Transverse colon (tissue), 4 donors: Measurements from ENCODE around the gene ZNF205. TPM values are rescaled to one million over a fixed set of nuclear protein-coding genes. Genes with fewer than 3 reads are reported as not detected.

Source experiments
- DNase-seq: peaks from one replicate; pipeline ENCODE4 v3.0.0-alpha.2; 2019
- H3K27ac ChIP-seq, 4 donors: fragments of 200-600 bp; sonication (generic); 2 replicates each; pipeline ENCODE4 v1.5.1; 2016 to 2018; ENCODE audit warnings: inconsistent platforms in 4 of 4
- H3K27me3 ChIP-seq: fragments of 200-600 bp; sonication (generic); 2 replicates; pipeline ENCODE4 v1.5.1; 2017; ENCODE audit warnings: inconsistent platforms
- H3K36me3 ChIP-seq, 4 donors: fragments of 200-600 bp; sonication (generic); 2 replicates each; pipeline ENCODE4 v1.5.1; 2017 to 2019; ENCODE audit warnings: inconsistent platforms in 4 of 4
- H3K4me1 ChIP-seq, 4 donors: fragments of 200-600 bp; sonication (generic); 2 replicates each; pipeline ENCODE4 v1.5.1; 2017 to 2020; ENCODE audit warnings: inconsistent platforms in 4 of 4
- H3K4me3 ChIP-seq, 4 donors: fragments of 200-600 bp; sonication (generic); 1 replicate in 1 of 4; 2 replicates in 3 of 4; pipeline versions ENCODE4 v1.5.1 to v1.6.1; 2017 to 2019; ENCODE audit warnings: inconsistent platforms in 4 of 4
- H3K9me3 ChIP-seq, 2 donors: fragments of 200-600 bp; sonication (generic); 2 replicates each; pipeline ENCODE4 v1.5.1; 2017 to 2019; ENCODE audit warnings: inconsistent platforms in 2 of 2
- EP300 ChIP-seq: sonication (generic); formaldehyde crosslinking; IDR thresholded peaks from one replicate; pipeline ENCODE4 v1.6.1; 2017; ENCODE audit warnings: antibody characterized with exemption, low read depth
- POLR2A ChIP-seq: fragments of 450-650 bp; IDR thresholded peaks from one replicate; pipeline ENCODE4 v1.6.1; 2016; ENCODE audit warnings: antibody characterized with exemption, mild to moderate bottlenecking, moderate library complexity
- POLR2AphosphoS5 ChIP-seq, 3 donors: sonication (generic); formaldehyde crosslinking; IDR thresholded peaks; one replicate each; pipeline ENCODE4 v1.6.1; 2016; ENCODE audit warnings: antibody characterized with exemption in 3 of 3
- WGBS, 2 donors: methylation state at CpG; one replicate each; pipeline ENCODE4 v1.1.5; 2018; ENCODE audit warnings: low coverage in 1 of 2; 5-methylcytosine and 5-hydroxymethylcytosine counted together
- in situ Hi-C, 4 donors: fragments of 200-750 bp; cut with MboI; loops; one replicate each; pipeline versions ENCODE4 v1.15.0 to v1.15.1; 2017; ENCODE audit warnings: low sequenced_read_pairs in 3 of 4, low pct_ligation_motif_present in 1 of 4, low pct_unique_long_range_greater_than_20kb in 1 of 4
- intact Hi-C: fragments of 100-400 bp; cut with DNase I; formaldehyde crosslinking; loops from one replicate; pipeline ENCODE4 v1.15.1; 2023; ENCODE audit warnings: low total_unique reads
- total RNA-seq, 4 donors: library from RNA; depleted of rRNA; stranded (reverse); fragments of >200 nt; gene quantifications; one replicate each; pipeline ENCODE4 v1.1.0, GENCODE V29; 2016
- TF ChIP-seq, protein P1 (sequence below), 5 experiments: fragments of 200-600 bp in 3 of 5; fragments of 450-650 bp in 2 of 5; sonication (generic) in 3 of 5; IDR thresholded peaks; 1 replicate in 2 of 5; 2 replicates in 3 of 5; pipeline ENCODE4 v1.5.1; 2016 to 2017; ENCODE audit warnings: antibody characterized with exemption in 5 of 5, inconsistent platforms in 3 of 5, mild to moderate bottlenecking in 2 of 5, moderate library complexity in 1 of 5

ZNF205 gene
- total RNA-seq, 4 donors from 2014 or later: 5.2 to 16.3 (median 15.5) TPM

GRCh38 chr16:3161235-3162018 is 49.0 kb downstream of the ZNF205 start:
- intact Hi-C loops: loop anchor here (10.0 kb wide), 1 partner anchor 107 kb away; no protein-coding TSS in a partner anchor
- 56% methylated on average over 36 of the region's 36 CpGs; no CpG with 5 or more reads in 1 of the 2 donors for WGBS, 2 donors
- in situ Hi-C loops: no loop called here
- peak overlapping the region; percentile 35 to 77 (median 39) for H3K27ac ChIP-seq
- no peaks in the 10 kb centered on the region for H3K9me3 ChIP-seq
- peaks cover 12% of the 10 kb centered on the region for H3K27me3 ChIP-seq
- H3K36me3 ChIP-seq: no peaks in the 10 kb centered on the region
- peak; percentile 48 for DNase-seq
- peaks cover 0 to 26% (median 18%) of the 10 kb centered on the region in 4 donors for H3K4me1 ChIP-seq
- TF ChIP-seq EP300 (no peak), POLR2AphosphoS5 (IDR thresholded peaks at IDR 0.05) (no peak), POLR2A (no peak)
- TF ChIP-seq, protein P1, sequence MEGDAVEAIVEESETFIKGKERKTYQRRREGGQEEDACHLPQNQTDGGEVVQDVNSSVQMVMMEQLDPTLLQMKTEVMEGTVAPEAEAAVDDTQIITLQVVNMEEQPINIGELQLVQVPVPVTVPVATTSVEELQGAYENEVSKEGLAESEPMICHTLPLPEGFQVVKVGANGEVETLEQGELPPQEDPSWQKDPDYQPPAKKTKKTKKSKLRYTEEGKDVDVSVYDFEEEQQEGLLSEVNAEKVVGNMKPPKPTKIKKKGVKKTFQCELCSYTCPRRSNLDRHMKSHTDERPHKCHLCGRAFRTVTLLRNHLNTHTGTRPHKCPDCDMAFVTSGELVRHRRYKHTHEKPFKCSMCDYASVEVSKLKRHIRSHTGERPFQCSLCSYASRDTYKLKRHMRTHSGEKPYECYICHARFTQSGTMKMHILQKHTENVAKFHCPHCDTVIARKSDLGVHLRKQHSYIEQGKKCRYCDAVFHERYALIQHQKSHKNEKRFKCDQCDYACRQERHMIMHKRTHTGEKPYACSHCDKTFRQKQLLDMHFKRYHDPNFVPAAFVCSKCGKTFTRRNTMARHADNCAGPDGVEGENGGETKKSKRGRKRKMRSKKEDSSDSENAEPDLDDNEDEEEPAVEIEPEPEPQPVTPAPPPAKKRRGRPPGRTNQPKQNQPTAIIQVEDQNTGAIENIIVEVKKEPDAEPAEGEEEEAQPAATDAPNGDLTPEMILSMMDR (IDR thresholded peaks at IDR 0.05): no peak
- H3K4me3 ChIP-seq: peak overlapping the region in 2 of 4 donors; percentile 3 to 14

DNA sequence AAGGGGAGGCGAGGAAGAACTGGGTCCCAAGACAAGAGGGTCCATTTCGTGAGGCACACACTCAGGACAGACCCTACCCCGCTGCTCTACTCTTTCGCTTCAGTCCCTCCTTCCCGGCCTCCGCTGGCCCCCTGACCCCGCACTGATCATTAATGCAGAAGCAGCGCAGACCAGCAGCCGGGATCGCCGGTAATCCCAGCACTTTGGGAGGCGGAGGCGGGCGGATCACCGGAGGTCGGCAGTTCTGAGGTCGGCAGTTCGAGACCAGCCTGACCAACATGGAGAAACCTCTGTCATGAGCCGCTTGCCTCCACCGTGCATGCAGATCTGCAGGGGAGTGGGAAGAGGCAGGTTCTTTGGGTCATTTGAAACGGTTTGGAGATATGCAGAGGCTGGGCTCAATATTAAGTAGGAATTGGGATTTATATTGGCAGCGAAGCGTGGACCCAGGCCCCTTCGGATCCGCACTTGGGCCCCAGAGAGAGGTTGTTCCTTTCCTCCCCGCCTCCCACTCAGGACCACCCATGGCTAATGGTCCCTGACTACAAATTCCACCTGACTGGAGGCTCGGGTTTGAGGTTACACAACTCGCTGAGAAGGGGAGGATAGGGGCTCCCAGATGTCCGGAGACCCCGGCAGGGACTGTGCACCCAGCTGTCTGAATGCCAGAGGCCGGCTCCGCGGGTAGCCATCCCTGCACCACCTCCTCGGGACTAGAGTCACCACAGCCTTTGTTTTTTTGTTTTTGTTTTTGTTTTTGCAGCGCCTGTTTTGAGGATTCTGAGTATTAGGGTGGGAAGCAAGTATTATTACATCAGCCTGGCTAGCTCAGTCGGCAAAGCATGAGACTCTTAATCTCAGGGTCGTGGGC is 52.0 kb downstream of the ZNF205 start:
- 86% methylated on average over 37 of the region's 37 CpGs; no CpG with 5 or more reads in 1 of the 2 donors for WGBS, 2 donors
- intact Hi-C loops: loop anchor here (10.0 kb wide), 1 partner anchor 110 kb away; no protein-coding TSS in a partner anchor
- in situ Hi-C loops: no loop called here
- TF ChIP-seq POLR2A: no peak
- TF ChIP-seq POLR2AphosphoS5 (IDR thresholded peaks at IDR 0.05): no peak
- TF ChIP-seq, protein P1 (IDR thresholded peaks at IDR 0.05): no peak
- TF ChIP-seq EP300: no peak
- H3K36me3 ChIP-seq: no peaks in the 10 kb centered on the region
- peaks cover 30% of the 10 kb centered on the region for H3K27me3 ChIP-seq
- no peak for DNase-seq
- H3K4me1 ChIP-seq: peaks cover 0 to 12% (median 6%) of the 10 kb centered on the region in 4 donors
- H3K9me3 ChIP-seq: no peaks in the 10 kb centered on the region
- H3K4me3 ChIP-seq: no peak overlapping the region
- no peak overlapping the region for H3K27ac ChIP-seq

DNA sequence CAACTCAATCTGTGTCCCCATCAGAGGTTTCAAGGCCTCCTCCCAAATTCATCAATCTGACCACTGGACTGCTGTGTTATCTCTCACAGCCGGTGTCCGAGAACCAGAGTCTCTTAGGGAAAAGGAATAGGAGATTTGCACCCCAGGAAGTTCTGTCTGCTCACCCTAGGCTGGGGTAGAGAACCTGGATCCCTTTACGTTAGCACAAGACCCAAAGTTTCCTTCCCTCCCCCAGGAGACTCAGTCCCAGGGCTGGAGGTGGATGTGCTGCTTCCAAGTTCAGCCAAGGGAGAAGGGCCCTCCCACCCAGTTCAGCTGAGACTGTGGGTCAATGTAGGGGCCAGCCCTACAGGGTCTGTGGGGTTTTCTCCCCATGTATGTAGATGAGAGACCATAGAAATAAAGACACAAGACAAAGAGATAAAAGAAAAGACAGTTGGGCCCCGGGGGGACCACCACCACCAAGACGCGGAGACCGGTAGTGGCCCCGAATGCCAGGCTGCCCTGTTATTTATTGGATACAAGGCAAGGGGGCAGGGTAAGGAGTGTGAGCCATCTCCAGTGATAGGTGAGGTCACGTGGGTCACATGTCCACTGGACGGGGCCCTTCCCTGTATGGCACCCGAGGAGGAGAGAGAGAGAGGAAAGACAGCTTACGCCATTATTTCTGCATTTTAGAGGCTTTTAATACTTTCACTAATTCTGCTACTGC is 52.9 kb downstream of the ZNF205 start:
- Histone ChIP-seq H3K4me3 (peak overlapping the region in 2 of 4 donors; percentile 13 to 37), H3K27me3 (peaks cover 39% of the 10 kb centered on the region), H3K36me3 (no peaks in the 10 kb centered on the region), H3K4me1 (peaks cover 0 to 9% (median 3%) of the 10 kb centered on the region in 4 donors), H3K9me3 (no peaks in the 10 kb centered on the region), H3K27ac (no peak overlapping the region)
- 81 to 84% methylated on average over 8 to 12 of the region's 12 CpGs for whole genome bisulfite sequencing, 2 donors
- in situ Hi-C loops: no loop called here
- TF ChIP-seq POLR2AphosphoS5 (IDR thresholded peaks at IDR 0.05) (no peak), EP300 (no peak), POLR2A (no peak)
- TF ChIP-seq, protein P1 (IDR thresholded peaks at IDR 0.05): no peak
- DNase-seq: no peak
- intact Hi-C loops: loop anchor here (10.0 kb wide), 1 partner anchor 110 kb away; no protein-coding TSS in a partner anchor
